ENCODE results near the gene MANEAL.
A peak's percentile ranks its signal among the peaks of the same experiment; 100 is the strongest.
"Not testable (repeated sequence)": the region's sequence is repeated elsewhere in the genome, so short reads cannot be mapped to it uniquely, and the experiment has no call there.

MANEAL gene, protein sequence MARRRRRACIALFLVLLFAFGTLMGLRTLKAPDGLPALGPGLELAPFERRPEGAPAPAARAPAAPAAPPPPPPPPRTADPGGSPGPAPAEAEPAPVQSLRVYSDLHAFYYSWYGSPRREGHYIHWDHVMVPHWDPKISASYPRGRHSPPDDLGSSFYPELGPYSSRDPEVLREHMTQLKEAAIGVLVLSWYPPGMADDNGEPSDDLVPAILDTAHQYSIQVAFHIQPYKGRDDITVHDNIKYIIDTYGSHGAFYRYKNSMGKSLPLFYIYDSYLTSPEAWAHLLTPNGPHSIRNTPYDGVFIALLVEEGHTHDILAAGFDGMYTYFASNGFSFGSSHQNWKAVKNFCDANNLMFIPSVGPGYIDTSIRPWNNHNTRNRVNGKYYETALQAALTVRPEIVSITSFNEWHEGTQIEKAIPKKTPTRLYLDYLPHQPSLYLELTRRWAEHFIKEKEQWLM

DNA sequence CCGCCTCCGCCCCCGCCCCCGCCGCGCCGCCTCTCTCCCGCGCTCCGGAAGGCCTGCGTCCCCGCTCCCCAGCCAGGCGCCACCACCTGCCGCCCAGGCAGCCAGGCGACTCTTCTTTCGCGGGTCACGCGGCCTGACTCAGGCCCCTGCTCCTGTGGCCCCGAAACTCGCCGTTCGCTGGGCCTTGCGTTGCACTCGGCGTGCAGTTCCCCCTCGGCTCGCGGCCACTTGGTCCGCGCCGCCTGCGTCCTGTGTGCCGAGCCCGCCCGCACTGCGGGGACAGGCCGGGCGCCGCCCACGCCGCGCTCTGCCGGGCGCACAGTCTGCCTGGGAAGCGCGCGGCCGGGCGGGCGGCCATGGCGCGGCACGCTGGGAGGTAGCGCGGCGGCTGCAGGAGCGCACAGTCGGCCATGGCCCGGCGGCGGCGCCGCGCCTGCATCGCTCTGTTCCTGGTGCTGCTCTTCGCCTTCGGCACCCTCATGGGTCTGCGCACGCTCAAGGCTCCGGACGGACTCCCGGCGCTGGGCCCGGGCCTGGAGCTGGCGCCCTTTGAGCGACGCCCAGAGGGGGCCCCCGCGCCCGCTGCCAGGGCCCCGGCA, at the start of gene MANEAL:
Gene MANEAL, plus strand, starts transcription at position 75 of the 599 bp plus-strand sequence. Its CDS starts 336 bp downstream, at position 411.
- DNase-seq, result no peak

DNA sequence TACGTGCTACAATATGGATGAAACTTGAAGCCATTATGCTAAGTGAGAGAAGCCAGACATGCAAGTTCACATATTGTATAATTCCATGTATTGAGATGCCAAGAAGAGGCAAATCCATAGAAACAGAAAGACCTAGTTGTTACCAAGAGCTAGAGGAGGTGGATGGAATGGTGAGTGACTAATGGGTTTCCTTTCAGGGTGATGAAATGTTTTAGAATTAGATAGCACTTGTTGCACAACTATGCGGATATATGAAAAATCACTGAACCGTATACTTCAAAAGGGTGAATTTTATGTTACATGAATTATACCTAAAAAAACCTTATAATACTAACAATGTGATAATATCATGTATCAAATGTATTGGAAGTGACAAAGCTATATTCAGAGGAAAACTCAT, 46.8 kb upstream of the MANEAL start:
- DNase-seq, result no peak

DNA sequence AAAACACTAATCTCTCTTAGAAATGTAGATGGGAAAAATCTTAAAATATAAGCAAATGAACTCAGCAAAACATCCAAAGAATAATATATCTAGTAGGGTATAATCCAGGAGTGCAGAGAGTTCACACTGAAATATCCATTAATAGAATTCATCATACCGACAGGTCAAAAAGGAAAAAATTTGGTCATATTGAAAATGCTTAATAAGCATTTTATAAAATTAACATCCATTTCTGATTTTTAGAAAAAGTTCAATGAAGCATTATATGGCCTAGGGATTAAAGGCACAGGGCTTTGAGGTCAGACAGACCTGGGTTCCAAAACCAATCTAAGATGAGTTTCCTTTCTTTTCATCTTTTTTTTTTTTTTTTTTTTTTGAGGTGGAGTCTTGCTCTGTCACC, 45.1 kb upstream of the MANEAL start:
- no peak for DNase-seq

DNA sequence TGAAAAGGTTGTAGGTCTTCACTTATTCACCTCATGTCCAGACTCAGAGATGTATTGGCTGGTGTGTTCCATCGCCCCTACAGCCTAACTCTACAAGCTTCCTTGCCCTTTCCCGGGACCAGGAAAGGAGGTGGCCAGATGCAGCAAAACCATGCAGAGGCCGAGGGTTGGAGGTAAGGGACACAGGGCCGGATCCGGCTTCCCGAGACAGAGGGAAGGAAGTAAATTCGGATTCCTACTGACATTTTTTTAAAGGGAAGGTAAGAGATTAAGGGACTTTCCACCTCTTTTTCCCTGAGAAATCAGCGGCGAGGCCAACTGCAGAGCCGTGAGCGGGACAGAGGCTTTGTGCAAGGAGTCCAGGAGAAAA, 41.4 kb upstream of the MANEAL start:
- no peak for DNase-seq

DNA sequence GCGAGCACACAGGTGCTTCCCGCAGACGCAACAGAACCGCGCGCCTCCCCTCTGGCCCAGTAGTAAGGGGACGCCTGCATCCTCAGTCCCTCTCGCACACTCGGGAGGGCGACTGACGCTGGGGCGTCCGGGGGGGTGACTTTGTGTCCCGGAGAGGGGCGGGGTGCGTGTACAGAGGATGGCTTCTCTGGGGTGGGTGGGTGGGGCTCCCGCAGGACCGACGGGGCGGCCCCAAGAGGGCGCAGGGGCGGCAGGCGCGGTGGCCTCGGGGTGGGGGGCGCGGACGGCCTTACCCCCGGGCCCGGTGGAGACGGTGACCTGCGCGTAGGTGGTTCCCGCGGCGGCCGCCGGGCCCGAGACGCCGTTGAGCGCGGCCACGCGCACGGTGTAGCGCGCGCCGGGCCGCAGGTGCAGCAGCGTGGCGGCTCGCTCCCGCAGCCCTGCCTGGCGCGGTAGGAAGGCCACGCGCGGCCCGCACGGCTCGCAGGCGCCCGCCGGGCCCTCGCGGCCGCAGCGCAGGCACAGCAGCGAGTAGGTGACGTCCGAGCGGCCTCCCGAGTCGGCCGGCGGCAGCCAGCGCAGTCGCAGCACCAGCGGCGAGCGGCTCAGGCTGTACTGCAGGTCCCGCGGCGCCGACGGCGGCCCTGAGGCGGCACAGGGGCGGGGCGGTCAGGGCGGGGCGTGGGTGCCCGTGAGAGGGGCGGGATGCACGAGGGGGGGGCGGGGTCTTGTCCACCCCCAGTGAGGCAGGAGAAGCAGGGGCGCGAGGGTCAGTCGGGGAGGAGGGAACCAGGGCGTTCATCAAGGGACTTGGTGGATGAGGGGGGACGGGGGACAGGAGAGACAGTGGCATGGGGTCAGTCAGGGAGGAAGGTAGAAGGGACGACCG, 40.8 kb upstream of the MANEAL start:
- DNase-seq, result peak; percentile 37

DNA sequence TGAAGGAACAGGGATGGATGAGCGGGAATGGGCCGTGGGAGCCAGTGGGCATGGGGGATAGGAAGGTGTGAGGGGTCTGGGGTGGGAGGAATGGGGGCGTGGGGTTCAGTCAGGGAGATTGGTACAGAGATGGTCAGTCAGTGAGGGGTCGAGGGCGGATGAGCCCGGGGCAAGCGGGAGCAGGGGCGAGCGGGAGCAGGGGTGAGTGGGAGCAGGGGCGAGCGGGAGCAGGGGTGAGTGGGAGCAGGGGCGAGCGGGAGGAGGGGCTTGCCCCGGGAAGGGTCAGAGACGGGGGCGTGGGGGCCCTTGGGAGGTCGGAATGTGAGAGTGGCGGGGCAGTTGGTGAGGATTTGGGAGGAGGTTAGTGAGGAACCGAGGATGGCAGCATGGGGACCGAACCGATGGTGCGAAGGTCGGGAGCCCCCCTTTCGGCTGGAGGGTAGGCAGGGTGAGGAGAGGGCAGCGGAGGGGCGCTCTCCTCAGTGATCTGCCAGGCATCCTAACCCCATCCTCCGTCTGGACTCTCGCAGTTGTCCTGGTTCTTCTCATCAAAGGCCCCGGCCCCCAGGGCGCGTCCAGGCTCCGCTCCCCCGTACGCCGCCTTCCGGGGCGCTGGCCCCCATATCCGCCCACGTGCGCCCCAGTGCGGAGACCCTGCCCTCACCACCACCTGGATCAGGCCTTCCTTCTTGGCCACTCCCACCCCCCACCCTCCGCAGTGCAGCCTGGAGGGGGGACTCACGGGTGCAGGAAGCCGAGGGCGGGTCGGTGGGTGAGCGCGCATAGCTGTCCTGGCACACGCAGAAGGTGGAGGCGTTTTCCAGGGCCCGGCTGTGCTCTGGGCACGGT, 40.0 kb upstream of the MANEAL start:
- DNase-seq, result no peak

DNA sequence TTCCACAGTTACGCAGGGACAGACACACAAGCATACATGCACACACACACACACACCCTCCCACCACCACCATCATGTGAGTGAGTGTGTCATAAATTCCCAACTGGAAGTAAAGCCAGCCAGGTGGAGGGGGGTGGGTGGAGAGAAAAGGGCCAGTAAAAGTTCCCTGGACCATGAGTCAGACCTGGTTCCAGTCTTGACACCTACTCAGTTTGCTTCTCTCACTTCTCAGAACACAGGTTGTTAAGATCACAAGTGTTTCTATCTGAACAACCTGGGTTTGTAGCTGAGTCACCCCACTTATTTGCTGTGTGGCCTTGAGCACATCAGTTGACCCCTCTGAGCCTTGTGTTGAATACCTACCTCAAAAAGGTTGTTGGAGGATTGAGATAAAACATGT, 38.4 kb upstream of the MANEAL start:
- peak; percentile 51 for DNase-seq

DNA sequence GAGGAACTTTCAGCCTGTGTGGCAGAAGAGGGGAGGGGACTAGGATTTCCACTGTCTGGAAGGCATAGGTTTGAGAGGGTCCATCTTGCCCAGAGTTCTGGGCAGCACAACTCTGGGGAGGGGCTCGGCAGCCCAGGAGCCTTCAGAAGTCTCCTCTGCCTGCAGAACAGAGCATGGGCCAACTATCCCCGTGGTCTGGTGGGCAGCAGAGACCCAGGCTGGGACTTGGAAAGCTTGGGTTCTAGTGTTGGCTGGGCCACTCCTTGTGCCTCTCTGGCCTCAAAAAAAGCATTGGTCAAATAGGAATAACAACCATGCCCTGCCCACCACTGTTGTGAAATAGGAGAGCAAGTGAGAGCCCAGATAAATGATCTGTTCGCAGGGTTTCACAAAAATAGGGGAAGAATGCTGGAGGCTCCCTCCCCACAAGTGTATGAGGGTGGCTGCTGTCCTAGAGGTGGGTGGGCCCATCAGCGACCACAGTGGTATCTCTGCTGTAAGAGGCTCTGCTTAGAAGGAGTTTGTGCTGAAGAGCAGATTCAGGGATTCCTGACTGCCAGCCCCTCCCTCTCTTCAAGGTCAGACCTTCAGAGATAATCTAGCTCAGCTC, 37.6 kb upstream of the MANEAL start:
- no peak for DNase-seq

DNA sequence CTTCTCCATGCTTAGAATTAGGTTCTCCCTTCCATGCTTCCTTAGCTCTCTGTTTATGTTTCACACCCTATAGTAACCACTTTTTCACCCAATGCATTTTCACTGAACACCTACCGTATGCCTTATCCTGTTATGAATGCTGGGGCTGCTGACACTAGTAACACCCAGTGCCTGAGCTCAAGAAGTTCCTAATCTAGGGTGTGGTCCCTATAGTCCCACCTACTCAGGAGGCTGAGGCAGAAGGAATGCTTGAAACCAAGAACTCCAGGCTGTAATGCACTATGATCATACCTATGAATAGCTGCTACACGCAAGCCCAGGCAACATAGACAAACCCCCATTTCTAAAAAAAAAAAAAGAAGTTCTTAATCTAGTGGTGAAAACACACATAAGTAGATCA, 34.2 kb upstream of the MANEAL start:
- DNase-seq, result no peak

DNA sequence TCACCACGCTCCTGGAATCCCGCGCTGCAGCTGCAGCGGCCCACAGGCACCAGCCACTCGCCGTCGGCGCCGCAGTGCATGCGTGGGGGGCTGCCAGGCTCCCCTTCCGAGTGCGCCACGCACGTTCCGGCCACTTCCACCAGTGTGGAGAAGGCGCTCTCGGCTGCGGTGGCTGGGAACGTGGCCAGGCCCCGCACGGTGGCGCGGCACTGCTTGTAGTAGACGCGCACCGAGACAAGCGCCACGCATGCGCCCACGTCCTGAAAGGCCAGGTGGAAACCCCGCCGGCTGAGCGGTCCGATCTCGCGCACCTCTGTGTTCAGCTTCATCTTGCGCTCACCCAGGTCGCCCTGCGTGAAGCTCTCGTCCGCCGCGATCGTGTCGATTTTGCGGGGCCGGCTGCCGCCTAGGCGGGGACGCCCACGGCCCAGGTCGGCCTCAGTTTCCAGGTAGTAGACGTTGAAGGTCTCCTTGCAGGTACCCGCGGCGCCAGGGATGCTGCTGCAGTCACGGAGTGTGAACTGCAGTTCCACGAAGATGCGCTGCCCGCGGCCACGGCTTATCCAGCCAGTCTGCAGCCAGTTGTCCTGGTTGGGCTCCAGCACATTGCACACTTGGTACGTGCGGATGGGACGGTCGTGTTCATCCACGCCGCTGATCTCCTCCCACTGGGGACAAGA, 32.1 kb upstream of the MANEAL start:
- DNase-seq, result no peak

DNA sequence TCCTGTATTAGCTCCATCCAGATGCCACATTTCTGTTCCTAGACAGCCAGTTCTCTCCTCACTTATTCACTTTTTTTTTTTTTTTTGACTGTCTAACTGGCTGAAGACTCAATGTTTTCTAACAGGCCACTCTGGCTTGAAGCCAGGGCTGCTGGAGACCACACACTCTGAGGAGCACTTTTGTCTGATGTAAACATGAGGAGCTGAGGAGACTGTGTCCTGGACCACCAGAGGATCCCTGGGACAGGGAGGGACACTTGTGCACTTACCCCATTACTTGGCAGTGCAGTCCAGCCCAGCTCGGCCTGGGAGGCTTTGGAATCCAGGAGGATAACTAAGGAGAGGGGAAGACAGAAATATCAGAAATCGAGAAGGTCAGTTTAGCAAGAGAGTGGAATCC, 31.1 kb upstream of the MANEAL start:
- no peak for DNase-seq

DNA sequence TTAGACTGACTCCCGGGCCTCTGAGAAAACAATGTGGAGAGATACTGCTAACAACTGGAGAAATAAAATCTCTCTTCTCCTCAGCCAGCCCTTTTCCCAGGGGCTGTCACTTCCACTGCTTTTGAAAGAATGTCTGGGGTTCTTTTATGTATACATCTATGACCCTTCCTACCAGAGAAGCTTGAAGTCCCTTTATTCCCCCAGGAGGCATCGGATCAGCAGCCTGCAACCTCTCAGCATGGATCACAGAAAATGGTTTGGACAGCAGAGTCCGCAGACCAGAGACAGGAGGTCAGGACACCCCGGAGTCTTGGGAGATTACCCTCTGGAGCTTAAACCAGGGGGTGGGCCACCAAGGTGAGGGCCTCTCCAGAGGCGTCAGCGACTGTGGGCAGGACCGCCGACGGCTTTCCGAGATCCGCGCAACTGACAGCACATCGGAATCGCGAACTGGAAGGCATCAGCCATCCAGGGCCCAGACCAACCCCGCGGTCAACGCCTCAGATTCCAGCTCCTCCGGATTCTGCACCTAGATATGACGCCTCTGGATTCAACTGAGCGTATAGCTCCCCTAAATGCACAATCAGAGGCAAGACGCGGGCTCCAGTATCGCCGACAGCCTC, 29.7 kb upstream of the MANEAL start:
- no peak for DNase-seq

DNA sequence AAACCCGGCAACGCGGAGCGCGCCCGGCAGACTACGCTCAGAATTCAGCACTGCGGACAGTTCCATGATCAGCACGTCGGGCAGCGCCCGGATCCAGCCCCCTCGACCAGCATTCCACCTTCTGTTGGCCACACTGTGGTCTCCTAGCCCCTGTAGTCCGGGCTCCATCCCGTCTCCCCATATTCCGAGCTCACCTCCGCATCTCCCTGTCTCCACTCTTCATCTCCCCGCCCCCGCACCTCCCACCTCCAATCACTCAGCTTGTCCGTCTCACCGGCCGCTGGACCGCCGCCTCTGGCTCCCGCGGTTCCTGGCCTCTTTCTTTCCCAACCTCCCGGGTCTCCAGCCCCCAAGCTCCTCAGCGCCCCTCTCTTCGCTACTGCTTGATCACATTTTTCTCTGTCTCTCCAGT, 29.2 kb upstream of the MANEAL start:
- peak; percentile 20 for DNase-seq

DNA sequence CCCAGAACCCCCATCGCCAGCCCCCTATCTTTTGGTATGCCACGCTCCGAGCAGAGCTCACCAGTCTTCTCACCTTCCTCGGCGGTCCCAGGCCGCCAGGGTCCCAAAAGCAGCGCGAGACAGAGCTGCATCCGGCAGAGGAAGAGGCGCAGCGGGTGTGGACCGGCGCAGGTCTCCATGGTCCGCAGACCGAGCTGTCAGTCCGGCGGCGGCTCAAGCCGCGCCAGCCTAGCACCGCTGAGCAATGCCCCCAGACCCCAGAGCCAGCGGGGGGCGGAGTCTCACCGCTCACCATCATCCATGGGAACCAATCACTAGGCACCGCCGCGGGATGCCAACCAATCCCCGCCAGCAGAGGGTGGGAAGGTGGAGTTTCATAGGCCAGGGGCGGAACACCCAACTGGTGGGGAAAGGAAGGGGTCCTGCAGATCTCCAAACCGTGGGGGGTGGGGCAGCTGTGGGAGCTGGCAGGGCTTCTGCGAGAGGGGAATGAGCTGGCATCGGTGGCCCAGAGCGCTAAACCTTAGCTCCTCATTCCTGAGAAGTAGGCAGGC, 28.7 kb upstream of the MANEAL start, which contains the start of gene EPHA10:
Gene EPHA10, minus strand, starts transcription at position 233 of the 554 bp plus-strand sequence. Its CDS starts 54 bp downstream, at position 179.
- no peak for DNase-seq

DNA sequence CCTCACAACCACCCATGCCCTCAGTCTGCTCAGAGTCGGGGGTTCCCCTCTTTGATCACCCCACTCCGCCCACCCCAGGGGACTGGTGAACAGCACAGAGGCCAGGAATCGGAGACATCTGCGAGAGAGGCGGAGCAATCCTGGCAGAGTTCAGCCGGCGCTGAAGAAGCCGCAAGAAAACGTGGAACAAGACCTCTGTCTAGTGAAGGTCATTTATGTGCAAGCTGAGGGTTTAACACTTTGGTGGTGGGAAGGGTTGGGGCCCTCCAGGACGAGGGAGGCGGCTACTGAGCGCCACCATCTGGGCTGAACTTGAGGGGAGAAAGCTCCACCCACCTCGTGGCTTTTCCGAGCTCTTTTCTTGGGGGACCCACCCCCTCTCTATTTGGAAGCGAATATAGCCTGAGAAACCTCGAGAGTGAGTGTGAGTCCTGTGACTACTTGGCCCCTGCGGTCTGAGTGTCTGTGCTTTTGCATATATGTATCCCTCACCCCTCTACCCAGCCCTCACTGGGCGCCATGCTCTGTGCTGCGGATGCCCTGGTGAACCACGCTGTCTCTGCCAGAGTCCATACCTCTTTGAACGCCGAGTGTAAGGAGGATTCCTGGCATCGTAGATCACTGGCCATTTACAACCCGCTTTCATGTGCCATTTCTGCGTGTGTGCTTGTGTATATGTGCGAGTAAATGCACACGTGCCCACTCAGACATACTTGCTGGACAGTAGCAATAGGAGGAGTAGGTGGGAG, 27.6 kb upstream of the MANEAL start:
- DNase-seq, result no peak

DNA sequence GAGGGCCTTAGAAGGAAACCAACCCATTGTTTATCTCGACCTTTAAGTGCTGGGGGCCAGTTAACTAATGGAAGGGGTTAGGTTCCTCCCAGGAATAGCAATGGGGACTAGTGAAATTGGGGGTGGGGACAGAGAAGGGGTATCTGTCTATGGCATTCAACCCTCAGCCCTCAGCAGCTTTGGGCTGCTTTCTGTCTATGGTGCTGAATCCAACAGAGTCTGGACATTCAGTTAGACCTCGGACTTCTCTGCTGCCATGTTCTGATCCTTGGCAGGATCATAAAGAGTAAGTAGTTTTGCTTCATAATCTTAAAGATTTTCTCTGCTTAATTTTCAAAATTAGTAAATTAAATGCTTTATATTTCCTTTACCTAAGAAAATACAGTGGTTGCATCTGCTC, 26.2 kb upstream of the MANEAL start:
- DNase-seq, result no peak

DNA sequence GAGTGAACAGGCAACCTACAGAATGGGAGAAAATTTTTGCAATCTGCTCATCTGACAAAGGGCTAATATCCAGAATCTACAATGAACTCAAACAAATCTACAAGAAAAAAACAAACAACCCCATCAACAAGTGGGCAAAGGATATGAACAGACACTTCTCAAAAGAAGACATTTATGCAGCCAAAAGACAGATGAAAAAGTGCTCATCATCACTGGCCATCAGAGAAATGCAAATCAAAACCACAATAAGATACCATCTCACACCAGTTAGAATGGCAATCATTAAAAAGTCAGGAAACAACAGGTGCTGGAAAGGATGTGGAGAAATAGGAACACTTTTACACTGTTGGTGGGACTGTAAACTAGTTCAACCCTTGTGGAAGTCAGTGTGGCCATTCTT, 22.2 kb upstream of the MANEAL start:
- not testable (repeated sequence) for DNase-seq

DNA sequence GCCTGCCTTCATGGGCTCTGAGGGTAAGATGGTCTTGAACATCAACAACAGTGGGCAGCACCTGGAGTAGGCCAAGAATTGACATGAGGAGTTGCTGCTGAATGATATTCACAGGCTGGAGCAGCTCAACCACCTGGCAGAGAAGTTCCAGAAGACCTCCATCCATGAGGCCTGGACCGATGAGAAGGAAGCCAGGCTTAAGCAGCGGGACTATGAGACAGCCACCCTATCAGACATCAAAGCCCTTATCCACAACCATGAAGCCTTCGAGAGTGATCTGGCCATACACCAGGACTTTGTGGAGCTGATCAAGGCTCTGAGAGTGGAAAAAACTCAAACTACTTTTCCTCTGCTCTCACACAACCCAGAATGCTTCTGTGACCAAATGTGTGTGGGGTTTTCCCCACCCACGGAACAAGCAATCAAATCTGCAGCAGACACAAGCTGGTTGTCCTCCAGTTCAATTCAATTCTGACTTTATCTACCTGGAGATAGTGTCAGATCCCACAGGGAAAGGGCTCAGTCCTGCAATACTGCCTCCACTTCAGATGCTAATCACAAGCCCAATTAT, 16.6 kb upstream of the MANEAL start:
- DNase-seq, result no peak

DNA sequence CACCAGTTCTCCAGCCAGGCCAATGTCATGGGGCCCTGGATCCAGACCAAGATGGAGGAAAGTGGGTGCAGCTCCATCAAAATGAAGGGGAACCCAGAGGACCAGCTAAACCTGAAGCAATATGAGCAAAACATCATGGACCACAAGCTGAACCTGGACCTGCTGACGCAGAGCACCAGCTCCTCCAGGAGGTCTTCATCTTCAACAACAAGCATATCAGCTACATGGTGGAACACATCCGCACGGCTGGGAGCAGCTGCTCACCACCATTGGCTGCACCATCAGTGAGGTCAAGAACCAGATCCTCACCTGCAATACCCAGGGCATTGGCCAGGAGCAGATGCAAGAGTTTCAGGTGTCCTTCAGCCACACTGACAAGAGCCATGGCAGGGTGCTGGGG, 15.0 kb upstream of the MANEAL start:
- no peak for DNase-seq

All from NCI-H226 (cell line).